IMR-90 (cell line): ENCODE measurements around the gene INPP5A. TPM values are rescaled to one million over a fixed set of nuclear protein-coding genes. Genes with fewer than 3 reads are reported as not detected.

ENCODE experiments used
- ATAC-seq: fragments of 200-7000 bp; cut with Tn5 transposase; 2 replicates; pipeline ENCODE4 v1.9.1; 2020; ENCODE audit warnings: low read depth, mild to moderate bottlenecking, moderate library complexity
- BruUV-seq: library from RNA; stranded (reverse); fragments of 400-500 nt; replicated peaks from 2 replicates; lab custom pipeline; 2021; lab: Mats Ljungman, UMichigan
- CTCF ChIA-PET: fragments of 300-600 bp; formaldehyde crosslinking; extraction: SDS; loops from one replicate; lab custom pipeline; 2021; ENCODE audit warnings: antibody characterized with exemption; lab: Yijun Ruan, JAX
- POLR2A ChIA-PET: fragments of 300-600 bp; sonication (Branson Sonifier 250); formaldehyde crosslinking; loops from one replicate; lab custom pipeline; 2022; ENCODE audit warnings: antibody characterized with exemption; ENCODE audit not compliant: unreplicated experiment; lab: Charles Lee
- DNase-seq: peaks from one replicate; pipeline ENCODE4 v3.0.0; 2013
- H2AFZ ChIP-seq: replicated peaks from 2 replicates; pipeline ENCODE3; 2013; ENCODE audit warnings: low read length, mild to moderate bottlenecking; ENCODE audit not compliant: poor library complexity
- H2AK5ac ChIP-seq: 2 replicates; pipeline ENCODE4 v1.6.1; 2013; ENCODE audit warnings: low read depth, low read length, inconsistent platforms
- H2AK9ac ChIP-seq: replicated peaks from 2 replicates; pipeline ENCODE3; 2013; ENCODE audit warnings: mild to moderate bottlenecking, low read depth, low read length, moderate library complexity; ENCODE audit not compliant: poor library complexity
- H2BK120ac ChIP-seq: 2 replicates; pipeline ENCODE4 v1.6.1; 2013; ENCODE audit warnings: low read depth, low read length, inconsistent platforms
- H2BK15ac ChIP-seq: 3 replicates; pipeline ENCODE4 v1.6.1; 2013; ENCODE audit warnings: low read depth, low read length, inconsistent platforms
- H2BK20ac ChIP-seq: 2 replicates; pipeline ENCODE4 v1.6.1; 2013; ENCODE audit warnings: low read depth, mild to moderate bottlenecking, inconsistent platforms, low read length, moderate library complexity
- H2BK5ac ChIP-seq: 2 replicates; pipeline ENCODE4 v1.6.1; 2013; ENCODE audit warnings: mild to moderate bottlenecking, low read depth, low read length, inconsistent platforms; ENCODE audit not compliant: poor library complexity, severe bottlenecking
- H3K14ac ChIP-seq: replicated peaks from 2 replicates; pipeline ENCODE4 v1.6.1; 2013; ENCODE audit warnings: low read depth, low read length, inconsistent platforms
- H3K18ac ChIP-seq: 2 replicates; pipeline ENCODE4 v1.6.1; 2013; ENCODE audit warnings: low read depth, low read length, control low read depth
- H3K23ac ChIP-seq: 2 replicates; pipeline ENCODE4 v1.6.1; 2013; ENCODE audit warnings: low read depth, low read length, inconsistent platforms
- H3K27ac ChIP-seq: 2 replicates; pipeline ENCODE4 v1.5.1; 2013; ENCODE audit warnings: mild to moderate bottlenecking, control low read depth, low read length; ENCODE audit not compliant: insufficient read depth
- H3K27me3 ChIP-seq: 2 replicates; pipeline ENCODE4 v1.6.1; 2013; ENCODE audit warnings: low read length; ENCODE audit not compliant: control insufficient read depth, insufficient read depth
- H3K36me3 ChIP-seq: 2 replicates; pipeline ENCODE4 v1.6.1; 2013; ENCODE audit warnings: low read length, mixed read lengths; ENCODE audit not compliant: control insufficient read depth, insufficient read depth
- H3K4ac ChIP-seq: 2 replicates; pipeline ENCODE4 v1.6.1; 2013; ENCODE audit warnings: low read depth, low read length, inconsistent platforms
- H3K4me1 ChIP-seq: 2 replicates; pipeline ENCODE4 v1.6.1; 2013; ENCODE audit warnings: low read length, mixed read lengths; ENCODE audit not compliant: control insufficient read depth, insufficient read depth
- H3K4me2 ChIP-seq: 2 replicates; pipeline ENCODE4 v1.6.1; 2013; ENCODE audit warnings: low read depth, mild to moderate bottlenecking, control low read depth, low read length, moderate library complexity
- H3K4me3 ChIP-seq: 2 replicates; pipeline ENCODE4 v1.5.1; 2013; ENCODE audit warnings: low read depth, mild to moderate bottlenecking, control low read depth, low read length, moderate library complexity; ENCODE audit not compliant: insufficient read depth
- H3K56ac ChIP-seq: 2 replicates; pipeline ENCODE4 v1.6.1; 2013; ENCODE audit warnings: low read length, inconsistent platforms; ENCODE audit not compliant: insufficient read depth; ENCODE audit errors: extremely low read depth
- H3K79me1 ChIP-seq, 2 experiments: 2 replicates each; pipeline ENCODE4 v1.6.1; 2013; ENCODE audit warnings: low read length in 2 of 2, inconsistent platforms in 1 of 2, low read depth in 1 of 2
- H3K9ac ChIP-seq: 2 replicates; pipeline ENCODE4 v1.6.1; 2013; ENCODE audit warnings: low read depth, low read length, control low read depth
- H3K9me1 ChIP-seq: 2 replicates; pipeline ENCODE4 v1.6.1; 2013; ENCODE audit warnings: low read length, inconsistent platforms; ENCODE audit not compliant: insufficient read depth
- H3K9me3 ChIP-seq: 2 replicates; pipeline ENCODE4 v1.6.1; 2013; ENCODE audit warnings: low read length; ENCODE audit not compliant: control insufficient read depth, insufficient read depth
- H4K20me1 ChIP-seq: 2 replicates; pipeline ENCODE4 v1.6.1; 2013; ENCODE audit warnings: low read length, inconsistent platforms; ENCODE audit not compliant: insufficient read depth
- H4K5ac ChIP-seq: 2 replicates; pipeline ENCODE4 v1.6.1; 2013; ENCODE audit warnings: mild to moderate bottlenecking, low read depth, low read length, control low read depth
- H4K8ac ChIP-seq, 2 experiments: 2 replicates each; pipeline ENCODE4 v1.6.1; 2013; ENCODE audit warnings: low read depth in 2 of 2, low read length in 2 of 2, control low read depth in 1 of 2, inconsistent platforms in 1 of 2
- H4K91ac ChIP-seq: 2 replicates; pipeline ENCODE4 v1.6.1; 2013; ENCODE audit warnings: low read depth, low read length, inconsistent platforms; ENCODE audit not compliant: insufficient read depth
- BHLHE40 ChIP-seq: fragments of 150-350 bp; IDR thresholded peaks from 2 replicates; pipeline ENCODE4 v1.6.1; 2016; ENCODE audit warnings: mild to moderate bottlenecking, low read depth, low read length
- CEBPB ChIP-seq: IDR thresholded peaks from 2 replicates; pipeline ENCODE4 v1.6.1; 2012; ENCODE audit warnings: low read depth, low read length, improper control_type of control experiment
- FOS ChIP-seq: fragments of 150-350 bp; IDR thresholded peaks from 2 replicates; pipeline ENCODE4 v1.6.1; 2016; ENCODE audit warnings: low read depth, low read length
- NFE2L2 ChIP-seq: fragments of 150-350 bp; IDR thresholded peaks from 2 replicates; pipeline ENCODE4 v1.6.1; 2016; ENCODE audit warnings: low read depth, mild to moderate bottlenecking, low read length
- POLR2A ChIP-seq: IDR thresholded peaks from 2 replicates; pipeline ENCODE4 v1.6.1; 2012; ENCODE audit warnings: mild to moderate bottlenecking, low read depth, low read length
- WGBS, 2 experiments: methylation state at CpG; one replicate each; pipeline versions ENCODE4 v1.1.5 to v1.1.7; 2013; ENCODE audit warnings: missing lambda C conversion rate in 2 of 2; ENCODE audit not compliant: insufficient read length in 1 of 2; ENCODE audit errors: extremely low coverage in 2 of 2; 5-methylcytosine and 5-hydroxymethylcytosine counted together
- dilution Hi-C: fragments of 300-500 bp; cut with HindIII; formaldehyde crosslinking; loops from one replicate; pipeline ENCODE4 v1.14.3; 2018; ENCODE audit warnings: low sequenced_read_pairs; ENCODE audit not compliant: unreplicated experiment
- in situ Hi-C: fragments of 300-500 bp; cut with MboI; formaldehyde crosslinking; loops from 3 replicates; pipeline ENCODE4 v1.14.3; 2019; ENCODE audit warnings: low sequenced_read_pairs, inconsistent platforms, mixed read lengths
- intact Hi-C: fragments of 100-400 bp; cut with micrococcal nuclease; formaldehyde crosslinking; loops from 2 replicates; pipeline ENCODE4 v1.10.0; 2022
- polyA plus RNA-seq, 3 experiments: library from polyadenylated mRNA; depleted of rRNA; stranded (reverse); fragments of >200 nt; gene quantifications; 2 replicates each; pipeline ENCODE4 v1.2.3, GENCODE V29; 2012; ENCODE audit warnings: low replicate concordance in 1 of 3
- total RNA-seq: library from RNA; depleted of rRNA; stranded (reverse); fragments of >200 nt; gene quantifications from 2 replicates; pipeline ENCODE4 v1.2.3, GENCODE V29; 2012
- TF ChIP-seq, protein P1 (sequence below): conservative IDR thresholded peaks from 2 replicates; pipeline ENCODE4 v1.5.1; 2012; ENCODE audit warnings: mild to moderate bottlenecking, low read depth, low read length, improper control_type of control experiment
- TF ChIP-seq, protein P2 (sequence below): fragments of 150-350 bp; IDR thresholded peaks from 2 replicates; pipeline ENCODE4 v1.6.1; 2016; ENCODE audit warnings: low read depth, mild to moderate bottlenecking, low read length, moderate library complexity, borderline replicate concordance

The INPP5A gene
- total and polyA plus RNA-seq, 2 of the 4 experiments (the other 2 are of a cell fraction) = 21.4 to 36.7 TPM

DNA sequence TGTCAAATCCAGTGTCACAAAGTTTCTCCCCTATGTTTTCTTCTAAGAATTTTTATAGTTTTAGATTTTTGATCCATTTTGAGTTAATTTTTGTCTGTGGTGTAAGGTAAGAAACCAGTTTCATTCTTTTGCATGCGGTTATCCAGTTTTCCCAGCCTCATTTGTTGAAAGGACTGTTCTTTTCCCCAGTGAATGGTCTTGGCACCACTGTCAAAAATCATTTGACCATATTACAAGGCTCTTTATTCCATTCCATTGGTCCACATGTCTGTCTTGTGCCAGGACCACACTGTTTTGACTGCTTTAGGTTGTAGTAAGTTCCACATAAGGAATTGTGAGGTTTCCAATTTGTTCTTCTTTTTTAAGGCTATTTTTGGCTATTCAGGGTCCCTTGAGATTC lies 64.0 kb downstream of the INPP5A start:
- H3K14ac ChIP-seq = no peak overlapping the region
- ChIA-PET CTCF (no interaction called here), POLR2A (no interaction called here)
- DNase-seq = no peak
- no CpG with 5 or more reads among the region's 1 CpG for WGBS, 2 experiments
- H3K79me1 ChIP-seq = peaks cover 38 to 39% of the 10 kb centered on the region in 2 experiments
- in situ Hi-C loops = no loop called here
- no peak overlapping the region for H3K4ac ChIP-seq
- H3K36me3 ChIP-seq = no peaks in the 10 kb centered on the region
- H4K20me1 ChIP-seq = peaks cover 57% of the 10 kb centered on the region
- H2BK120ac ChIP-seq = no peak overlapping the region
- ATAC-seq = no peak
- no TSS peak for BruUV-seq
- H2BK20ac ChIP-seq = no peak overlapping the region
- no peak overlapping the region for H2AK9ac ChIP-seq
- no peak overlapping the region for H3K9ac ChIP-seq
- H3K23ac ChIP-seq = no peak overlapping the region
- no peak overlapping the region for H2AFZ ChIP-seq
- no peak overlapping the region for H3K27ac ChIP-seq
- TF ChIP-seq CEBPB = no peak
- TF ChIP-seq POLR2A = no peak
- TF ChIP-seq NFE2L2 = no peak
- TF ChIP-seq, protein P1, sequence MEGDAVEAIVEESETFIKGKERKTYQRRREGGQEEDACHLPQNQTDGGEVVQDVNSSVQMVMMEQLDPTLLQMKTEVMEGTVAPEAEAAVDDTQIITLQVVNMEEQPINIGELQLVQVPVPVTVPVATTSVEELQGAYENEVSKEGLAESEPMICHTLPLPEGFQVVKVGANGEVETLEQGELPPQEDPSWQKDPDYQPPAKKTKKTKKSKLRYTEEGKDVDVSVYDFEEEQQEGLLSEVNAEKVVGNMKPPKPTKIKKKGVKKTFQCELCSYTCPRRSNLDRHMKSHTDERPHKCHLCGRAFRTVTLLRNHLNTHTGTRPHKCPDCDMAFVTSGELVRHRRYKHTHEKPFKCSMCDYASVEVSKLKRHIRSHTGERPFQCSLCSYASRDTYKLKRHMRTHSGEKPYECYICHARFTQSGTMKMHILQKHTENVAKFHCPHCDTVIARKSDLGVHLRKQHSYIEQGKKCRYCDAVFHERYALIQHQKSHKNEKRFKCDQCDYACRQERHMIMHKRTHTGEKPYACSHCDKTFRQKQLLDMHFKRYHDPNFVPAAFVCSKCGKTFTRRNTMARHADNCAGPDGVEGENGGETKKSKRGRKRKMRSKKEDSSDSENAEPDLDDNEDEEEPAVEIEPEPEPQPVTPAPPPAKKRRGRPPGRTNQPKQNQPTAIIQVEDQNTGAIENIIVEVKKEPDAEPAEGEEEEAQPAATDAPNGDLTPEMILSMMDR = no peak
- no peak for TF ChIP-seq BHLHE40
- no peak for TF ChIP-seq FOS
- TF ChIP-seq, protein P2, sequence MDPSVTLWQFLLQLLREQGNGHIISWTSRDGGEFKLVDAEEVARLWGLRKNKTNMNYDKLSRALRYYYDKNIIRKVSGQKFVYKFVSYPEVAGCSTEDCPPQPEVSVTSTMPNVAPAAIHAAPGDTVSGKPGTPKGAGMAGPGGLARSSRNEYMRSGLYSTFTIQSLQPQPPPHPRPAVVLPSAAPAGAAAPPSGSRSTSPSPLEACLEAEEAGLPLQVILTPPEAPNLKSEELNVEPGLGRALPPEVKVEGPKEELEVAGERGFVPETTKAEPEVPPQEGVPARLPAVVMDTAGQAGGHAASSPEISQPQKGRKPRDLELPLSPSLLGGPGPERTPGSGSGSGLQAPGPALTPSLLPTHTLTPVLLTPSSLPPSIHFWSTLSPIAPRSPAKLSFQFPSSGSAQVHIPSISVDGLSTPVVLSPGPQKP = no peak
- no peak overlapping the region for H4K5ac ChIP-seq
- intact Hi-C loops = no loop called here
- no peak overlapping the region for H3K4me3 ChIP-seq
- no peak overlapping the region for H2AK5ac ChIP-seq
- no peaks in the 10 kb centered on the region; the same call in 1 of the 2 replicates for H3K4me1 ChIP-seq
- no peak overlapping the region for H3K4me2 ChIP-seq
- no peak overlapping the region for H3K18ac ChIP-seq
- H3K9me3 ChIP-seq = peaks cover 2% of the 10 kb centered on the region; the same call in 1 of the 2 replicates
- dilution Hi-C loops = no loop called here
- no peak overlapping the region for H2BK5ac ChIP-seq
- H4K91ac ChIP-seq = no peak overlapping the region
- H3K9me1 ChIP-seq = peaks cover 8% of the 10 kb centered on the region
- no peak overlapping the region for H3K56ac ChIP-seq
- H2BK15ac ChIP-seq = no peak overlapping the region
- no peak overlapping the region for H4K8ac ChIP-seq
- H3K27me3 ChIP-seq = no peaks in the 10 kb centered on the region; the same call in 1 of the 2 replicates
